Epithelial cell of proximal tubule (primary cell): Measurements from ENCODE around the gene FEZF2. TPM values are rescaled to one million over a fixed set of nuclear protein-coding genes. Genes with fewer than 3 reads are reported as not detected.

Source experiments
- DNase-seq: peaks from one replicate; pipeline ENCODE4 v3.0.0-alpha.2; 2011; ENCODE audit warnings: low read depth
- H3K4me3 ChIP-seq: 2 replicates; pipeline ENCODE4 v1.5.1; 2011; ENCODE audit warnings: low read depth, mild to moderate bottlenecking, low read length
- total RNA-seq: library from RNA; depleted of rRNA; stranded (reverse); fragments of >200 nt; gene quantifications from 2 replicates; pipeline ENCODE4 v1.2.3, GENCODE V29; 2015
- TF ChIP-seq, protein P1 (sequence below): conservative IDR thresholded peaks from 2 replicates; pipeline ENCODE4 v1.5.1; 2012; ENCODE audit warnings: low read depth, mild to moderate bottlenecking, low read length

Gene FEZF2
- total RNA-seq, 1 donor from 2014 or later: not detected

DNA sequence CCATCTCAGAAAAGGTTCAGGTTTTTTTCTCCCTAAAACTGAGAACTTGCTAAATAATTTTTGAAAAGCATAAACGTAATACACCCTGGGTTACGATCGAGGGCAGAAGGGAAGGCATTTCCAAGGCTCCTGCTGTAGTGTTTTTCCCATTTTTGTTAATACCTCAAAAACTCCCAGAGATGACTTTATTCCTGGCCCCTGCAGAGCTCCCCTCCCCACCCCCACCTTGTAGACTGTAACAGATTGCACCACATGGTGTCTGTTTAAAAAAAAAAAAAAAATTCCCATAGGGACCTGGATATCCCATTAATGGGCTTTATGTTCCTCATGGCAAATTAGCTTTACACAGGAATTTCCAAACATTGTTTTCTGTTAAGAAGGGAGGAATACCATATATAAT, 38.2 kb downstream of the FEZF2 start:
- H3K4me3 ChIP-seq: no peak overlapping the region
- no peak for DNase-seq
- TF ChIP-seq, protein P1, sequence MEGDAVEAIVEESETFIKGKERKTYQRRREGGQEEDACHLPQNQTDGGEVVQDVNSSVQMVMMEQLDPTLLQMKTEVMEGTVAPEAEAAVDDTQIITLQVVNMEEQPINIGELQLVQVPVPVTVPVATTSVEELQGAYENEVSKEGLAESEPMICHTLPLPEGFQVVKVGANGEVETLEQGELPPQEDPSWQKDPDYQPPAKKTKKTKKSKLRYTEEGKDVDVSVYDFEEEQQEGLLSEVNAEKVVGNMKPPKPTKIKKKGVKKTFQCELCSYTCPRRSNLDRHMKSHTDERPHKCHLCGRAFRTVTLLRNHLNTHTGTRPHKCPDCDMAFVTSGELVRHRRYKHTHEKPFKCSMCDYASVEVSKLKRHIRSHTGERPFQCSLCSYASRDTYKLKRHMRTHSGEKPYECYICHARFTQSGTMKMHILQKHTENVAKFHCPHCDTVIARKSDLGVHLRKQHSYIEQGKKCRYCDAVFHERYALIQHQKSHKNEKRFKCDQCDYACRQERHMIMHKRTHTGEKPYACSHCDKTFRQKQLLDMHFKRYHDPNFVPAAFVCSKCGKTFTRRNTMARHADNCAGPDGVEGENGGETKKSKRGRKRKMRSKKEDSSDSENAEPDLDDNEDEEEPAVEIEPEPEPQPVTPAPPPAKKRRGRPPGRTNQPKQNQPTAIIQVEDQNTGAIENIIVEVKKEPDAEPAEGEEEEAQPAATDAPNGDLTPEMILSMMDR: no peak

GRCh38 chr3:62332835-62333244, 40.5 kb downstream of the FEZF2 start:
- no peak overlapping the region for H3K4me3 ChIP-seq
- TF ChIP-seq, protein P1: peak; percentile 59
- DNase-seq: no peak

- TF ChIP-seq, protein P1: no peak
- no peak overlapping the region for H3K4me3 ChIP-seq
- no peak for DNase-seq
These were observed 41.3 kb downstream of the FEZF2 start for GRCh38 chr3:62332017-62332416.

GRCh38 chr3:62329971-62330370, 43.4 kb downstream of the FEZF2 start:
- H3K4me3 ChIP-seq: no peak overlapping the region
- no peak for DNase-seq
- TF ChIP-seq, protein P1: no peak

DNA sequence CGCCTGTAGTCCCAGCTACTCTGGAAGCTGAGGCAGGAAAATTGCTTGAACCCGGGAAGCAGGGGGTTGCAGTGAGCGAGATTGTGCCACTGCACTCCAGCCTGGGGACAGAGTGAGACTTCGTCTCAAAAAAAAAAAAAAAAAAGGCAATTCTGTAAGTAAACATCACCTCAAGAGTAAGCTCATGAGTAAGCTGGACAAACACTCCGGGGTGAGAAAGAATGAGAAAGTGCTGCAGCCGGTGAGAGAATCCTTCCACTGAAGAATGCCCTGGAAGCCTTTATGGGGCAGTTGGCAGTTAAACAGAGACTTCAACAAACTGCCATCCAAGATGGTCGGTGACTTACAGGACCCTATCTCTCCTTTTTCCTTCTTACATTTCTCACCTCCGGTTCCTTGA, 47.5 kb downstream of the FEZF2 start:
- H3K4me3 ChIP-seq: no peak overlapping the region
- TF ChIP-seq, protein P1: no peak
- no peak for DNase-seq

GRCh38 chr3:62323241-62323640, 50.1 kb downstream of the FEZF2 start:
- TF ChIP-seq, protein P1: no peak
- no peak overlapping the region for H3K4me3 ChIP-seq
- DNase-seq: peak; percentile 47
